HepG2 (cell line): ENCODE measurements around the gene CTU2. TPM values are rescaled to one million over a fixed set of nuclear protein-coding genes. Genes with fewer than 3 reads are reported as not detected.

Experiments used
- AGO2 ChIP-seq: fragments of 200-400 bp; formaldehyde crosslinking; optimal IDR thresholded peaks from 2 replicates; pipeline ENCODE3; 2017; ENCODE audit warnings: mild to moderate bottlenecking, low read depth, low read length, moderate library complexity
- AHR ChIP-seq: IDR thresholded peaks from 2 replicates; pipeline ENCODE4 v1.6.1; 2018; ENCODE audit warnings: missing genetic modification reagents, missing compliant biosample characterization
- ARNT2 ChIP-seq: sonication (generic); formaldehyde crosslinking; IDR thresholded peaks from 2 replicates; pipeline ENCODE4 v1.8.0; 2022; ENCODE audit warnings: mild to moderate bottlenecking, low read depth, missing genetic modification reagents, moderate library complexity
- BRCA1 ChIP-seq: sonication (generic); formaldehyde crosslinking; IDR thresholded peaks from 2 replicates; pipeline ENCODE4 v1.4.0; 2020; ENCODE audit warnings: missing genetic modification reagents
- CC2D1A ChIP-seq: sonication (generic); formaldehyde crosslinking; IDR thresholded peaks from 2 replicates; pipeline ENCODE4 v1.8.1; 2023; ENCODE audit warnings: mild to moderate bottlenecking, missing genetic modification reagents
- NFKB2 ChIP-seq: sonication (generic); formaldehyde crosslinking; IDR thresholded peaks from 2 replicates; pipeline ENCODE4 v1.4.0; 2020; ENCODE audit warnings: missing genetic modification reagents, borderline replicate concordance
- PAX8 ChIP-seq: sonication (generic); formaldehyde crosslinking; IDR thresholded peaks from 2 replicates; pipeline ENCODE4 v1.8.0; 2022; ENCODE audit warnings: mild to moderate bottlenecking, missing genetic modification reagents, borderline replicate concordance
- PLRG1 ChIP-seq: fragments of 450-650 bp; conservative IDR thresholded peaks from 2 replicates; pipeline ENCODE4 v1.6.1; 2016
- TARDBP ChIP-seq: sonication (generic); formaldehyde crosslinking; IDR thresholded peaks from 2 replicates; pipeline ENCODE4 v1.8.0; 2022; ENCODE audit warnings: mild to moderate bottlenecking, missing genetic modification reagents
- ZNF232 ChIP-seq: sonication (generic); formaldehyde crosslinking; IDR thresholded peaks from 2 replicates; pipeline ENCODE4 v1.4.0; 2020; ENCODE audit warnings: missing genetic modification reagents, borderline replicate concordance
- ZNF720 ChIP-seq: sonication (generic); formaldehyde crosslinking; IDR thresholded peaks from 2 replicates; pipeline ENCODE4 v1.4.0; 2020; ENCODE audit warnings: missing genetic modification reagents
- polyA plus RNA-seq, 8 experiments: library from polyadenylated mRNA; depleted of rRNA in 3 of 8; stranded (reverse) in 7 of 8; unstranded in 1 of 8; fragments of >200 nt; fragmentation: Illumina TruSeq in 4 of 8; extraction: Trizol in 4 of 8; gene quantifications; 2 replicates each; pipeline versions ENCODE4 v1.2.1 to v1.2.3, GENCODE V29; 2011 to 2016; ENCODE audit warnings: low read depth in 4 of 8, missing spikeins in 1 of 8, mixed read lengths in 1 of 8; ENCODE audit not compliant: insufficient read depth in 1 of 8
- total RNA-seq, 5 experiments: library from RNA; depleted of rRNA; stranded (reverse); fragments of >200 nt; fragmentation: Illumina TruSeq; extraction: Trizol; gene quantifications; 2 replicates each; pipeline ENCODE4 v1.2.3, GENCODE V29; 2016; ENCODE audit warnings: low read depth in 1 of 5
- TF ChIP-seq, protein P1 (sequence below): sonication (generic); formaldehyde crosslinking; IDR thresholded peaks from 2 replicates; pipeline ENCODE4 v1.4.0; 2020; ENCODE audit warnings: mild to moderate bottlenecking, missing genetic modification reagents
- TF ChIP-seq, protein P2 (sequence below): sonication (generic); formaldehyde crosslinking; IDR thresholded peaks from 2 replicates; pipeline ENCODE4 v1.5.0; 2020; ENCODE audit warnings: mild to moderate bottlenecking, missing genetic modification reagents, moderate library complexity
- TF ChIP-seq, protein P3 (sequence below): sonication (generic); formaldehyde crosslinking; IDR thresholded peaks from 2 replicates; pipeline ENCODE4 v1.8.1; 2023; ENCODE audit warnings: mild to moderate bottlenecking, missing genetic modification reagents
- TF ChIP-seq, protein P4 (sequence below): sonication (generic); formaldehyde crosslinking; IDR thresholded peaks from 2 replicates; pipeline ENCODE4 v1.5.1; 2020; ENCODE audit warnings: mild to moderate bottlenecking, missing genetic modification reagents, moderate library complexity
- TF ChIP-seq, protein P5 (sequence below): sonication (generic); formaldehyde crosslinking; IDR thresholded peaks from 2 replicates; pipeline ENCODE4 v1.4.0; 2020; ENCODE audit warnings: missing genetic modification reagents

Gene CTU2
- total and polyA plus RNA-seq, 2 of the 13 experiments (the other 11 are each of a cell fraction or from before 2014, with no cell fraction given), result 13.3 to 21.9 TPM

DNA sequence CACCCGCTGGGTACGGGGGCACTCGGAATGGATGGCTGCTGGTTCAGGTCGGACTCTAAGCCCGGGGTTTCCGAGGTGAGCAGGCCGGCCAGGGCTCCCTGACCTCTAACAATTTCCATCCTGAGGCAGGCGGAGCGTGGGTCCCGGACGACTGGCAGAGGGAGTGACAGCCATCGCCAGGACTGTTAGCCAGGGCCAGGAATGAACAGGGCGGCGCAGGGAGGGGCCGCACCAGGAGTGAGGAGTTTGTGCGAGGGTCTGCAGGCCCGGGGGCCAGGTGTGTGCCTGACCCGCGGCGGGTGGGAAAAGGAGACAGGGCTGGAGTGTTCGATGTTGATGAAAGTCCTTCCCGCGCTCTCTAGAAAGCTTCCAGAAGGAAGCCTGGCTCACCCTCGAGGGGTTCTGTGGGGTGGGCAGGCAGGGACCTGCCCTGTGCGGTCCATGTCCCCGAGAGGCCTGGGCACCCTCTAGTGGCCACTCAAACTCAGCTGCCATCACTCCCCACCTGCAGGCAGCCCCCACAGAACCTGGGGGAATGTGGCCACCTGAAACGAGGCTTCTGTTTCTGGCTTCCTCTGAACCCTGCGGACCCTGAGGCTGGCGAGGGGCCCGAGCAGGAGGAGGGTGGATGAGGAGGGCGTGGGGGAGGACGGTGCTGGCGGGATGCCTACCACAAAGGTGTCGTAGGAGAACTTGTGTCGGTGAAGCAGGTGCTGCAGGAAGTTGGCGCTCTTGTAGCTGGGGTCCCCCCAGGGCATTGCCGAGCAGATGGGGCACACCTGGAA is 8.3 kb upstream of the CTU2 start (continued):
- TF ChIP-seq ZNF232 (no peak), TARDBP (CRISPR knock-in tag) (no peak), AHR (CRISPR knock-in tag) (no peak), NFKB2 (CRISPR knock-in tag) (no peak), AGO2 (peak; percentile 3), BRCA1 (CRISPR knock-in tag) (no peak), ARNT2 (CRISPR knock-in tag) (no peak), PLRG1 (no peak), ZNF720 (no peak), PAX8 (no peak), CC2D1A (CRISPR knock-in tag) (no peak)
- TF ChIP-seq, protein P1, sequence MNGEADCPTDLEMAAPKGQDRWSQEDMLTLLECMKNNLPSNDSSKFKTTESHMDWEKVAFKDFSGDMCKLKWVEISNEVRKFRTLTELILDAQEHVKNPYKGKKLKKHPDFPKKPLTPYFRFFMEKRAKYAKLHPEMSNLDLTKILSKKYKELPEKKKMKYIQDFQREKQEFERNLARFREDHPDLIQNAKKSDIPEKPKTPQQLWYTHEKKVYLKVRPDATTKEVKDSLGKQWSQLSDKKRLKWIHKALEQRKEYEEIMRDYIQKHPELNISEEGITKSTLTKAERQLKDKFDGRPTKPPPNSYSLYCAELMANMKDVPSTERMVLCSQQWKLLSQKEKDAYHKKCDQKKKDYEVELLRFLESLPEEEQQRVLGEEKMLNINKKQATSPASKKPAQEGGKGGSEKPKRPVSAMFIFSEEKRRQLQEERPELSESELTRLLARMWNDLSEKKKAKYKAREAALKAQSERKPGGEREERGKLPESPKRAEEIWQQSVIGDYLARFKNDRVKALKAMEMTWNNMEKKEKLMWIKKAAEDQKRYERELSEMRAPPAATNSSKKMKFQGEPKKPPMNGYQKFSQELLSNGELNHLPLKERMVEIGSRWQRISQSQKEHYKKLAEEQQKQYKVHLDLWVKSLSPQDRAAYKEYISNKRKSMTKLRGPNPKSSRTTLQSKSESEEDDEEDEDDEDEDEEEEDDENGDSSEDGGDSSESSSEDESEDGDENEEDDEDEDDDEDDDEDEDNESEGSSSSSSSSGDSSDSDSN (CRISPR knock-in tag), result no peak
- TF ChIP-seq, protein P2, sequence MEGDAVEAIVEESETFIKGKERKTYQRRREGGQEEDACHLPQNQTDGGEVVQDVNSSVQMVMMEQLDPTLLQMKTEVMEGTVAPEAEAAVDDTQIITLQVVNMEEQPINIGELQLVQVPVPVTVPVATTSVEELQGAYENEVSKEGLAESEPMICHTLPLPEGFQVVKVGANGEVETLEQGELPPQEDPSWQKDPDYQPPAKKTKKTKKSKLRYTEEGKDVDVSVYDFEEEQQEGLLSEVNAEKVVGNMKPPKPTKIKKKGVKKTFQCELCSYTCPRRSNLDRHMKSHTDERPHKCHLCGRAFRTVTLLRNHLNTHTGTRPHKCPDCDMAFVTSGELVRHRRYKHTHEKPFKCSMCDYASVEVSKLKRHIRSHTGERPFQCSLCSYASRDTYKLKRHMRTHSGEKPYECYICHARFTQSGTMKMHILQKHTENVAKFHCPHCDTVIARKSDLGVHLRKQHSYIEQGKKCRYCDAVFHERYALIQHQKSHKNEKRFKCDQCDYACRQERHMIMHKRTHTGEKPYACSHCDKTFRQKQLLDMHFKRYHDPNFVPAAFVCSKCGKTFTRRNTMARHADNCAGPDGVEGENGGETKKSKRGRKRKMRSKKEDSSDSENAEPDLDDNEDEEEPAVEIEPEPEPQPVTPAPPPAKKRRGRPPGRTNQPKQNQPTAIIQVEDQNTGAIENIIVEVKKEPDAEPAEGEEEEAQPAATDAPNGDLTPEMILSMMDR, result peak; percentile 75
- TF ChIP-seq, protein P3, sequence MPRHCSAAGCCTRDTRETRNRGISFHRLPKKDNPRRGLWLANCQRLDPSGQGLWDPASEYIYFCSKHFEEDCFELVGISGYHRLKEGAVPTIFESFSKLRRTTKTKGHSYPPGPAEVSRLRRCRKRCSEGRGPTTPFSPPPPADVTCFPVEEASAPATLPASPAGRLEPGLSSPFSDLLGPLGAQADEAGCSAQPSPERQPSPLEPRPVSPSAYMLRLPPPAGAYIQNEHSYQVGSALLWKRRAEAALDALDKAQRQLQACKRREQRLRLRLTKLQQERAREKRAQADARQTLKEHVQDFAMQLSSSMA (CRISPR knock-in tag), result no peak
- TF ChIP-seq, protein P4, sequence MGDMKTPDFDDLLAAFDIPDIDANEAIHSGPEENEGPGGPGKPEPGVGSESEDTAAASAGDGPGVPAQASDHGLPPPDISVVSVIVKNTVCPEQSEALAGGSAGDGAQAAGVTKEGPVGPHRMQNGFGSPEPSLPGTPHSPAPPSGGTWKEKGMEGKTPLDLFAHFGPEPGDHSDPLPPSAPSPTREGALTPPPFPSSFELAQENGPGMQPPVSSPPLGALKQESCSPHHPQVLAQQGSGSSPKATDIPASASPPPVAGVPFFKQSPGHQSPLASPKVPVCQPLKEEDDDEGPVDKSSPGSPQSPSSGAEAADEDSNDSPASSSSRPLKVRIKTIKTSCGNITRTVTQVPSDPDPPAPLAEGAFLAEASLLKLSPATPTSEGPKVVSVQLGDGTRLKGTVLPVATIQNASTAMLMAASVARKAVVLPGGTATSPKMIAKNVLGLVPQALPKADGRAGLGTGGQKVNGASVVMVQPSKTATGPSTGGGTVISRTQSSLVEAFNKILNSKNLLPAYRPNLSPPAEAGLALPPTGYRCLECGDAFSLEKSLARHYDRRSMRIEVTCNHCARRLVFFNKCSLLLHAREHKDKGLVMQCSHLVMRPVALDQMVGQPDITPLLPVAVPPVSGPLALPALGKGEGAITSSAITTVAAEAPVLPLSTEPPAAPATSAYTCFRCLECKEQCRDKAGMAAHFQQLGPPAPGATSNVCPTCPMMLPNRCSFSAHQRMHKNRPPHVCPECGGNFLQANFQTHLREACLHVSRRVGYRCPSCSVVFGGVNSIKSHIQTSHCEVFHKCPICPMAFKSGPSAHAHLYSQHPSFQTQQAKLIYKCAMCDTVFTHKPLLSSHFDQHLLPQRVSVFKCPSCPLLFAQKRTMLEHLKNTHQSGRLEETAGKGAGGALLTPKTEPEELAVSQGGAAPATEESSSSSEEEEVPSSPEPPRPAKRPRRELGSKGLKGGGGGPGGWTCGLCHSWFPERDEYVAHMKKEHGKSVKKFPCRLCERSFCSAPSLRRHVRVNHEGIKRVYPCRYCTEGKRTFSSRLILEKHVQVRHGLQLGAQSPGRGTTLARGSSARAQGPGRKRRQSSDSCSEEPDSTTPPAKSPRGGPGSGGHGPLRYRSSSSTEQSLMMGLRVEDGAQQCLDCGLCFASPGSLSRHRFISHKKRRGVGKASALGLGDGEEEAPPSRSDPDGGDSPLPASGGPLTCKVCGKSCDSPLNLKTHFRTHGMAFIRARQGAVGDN (CRISPR knock-in tag), result peak; percentile 18; the same call in 1 of the 2 replicates
- TF ChIP-seq, protein P5, sequence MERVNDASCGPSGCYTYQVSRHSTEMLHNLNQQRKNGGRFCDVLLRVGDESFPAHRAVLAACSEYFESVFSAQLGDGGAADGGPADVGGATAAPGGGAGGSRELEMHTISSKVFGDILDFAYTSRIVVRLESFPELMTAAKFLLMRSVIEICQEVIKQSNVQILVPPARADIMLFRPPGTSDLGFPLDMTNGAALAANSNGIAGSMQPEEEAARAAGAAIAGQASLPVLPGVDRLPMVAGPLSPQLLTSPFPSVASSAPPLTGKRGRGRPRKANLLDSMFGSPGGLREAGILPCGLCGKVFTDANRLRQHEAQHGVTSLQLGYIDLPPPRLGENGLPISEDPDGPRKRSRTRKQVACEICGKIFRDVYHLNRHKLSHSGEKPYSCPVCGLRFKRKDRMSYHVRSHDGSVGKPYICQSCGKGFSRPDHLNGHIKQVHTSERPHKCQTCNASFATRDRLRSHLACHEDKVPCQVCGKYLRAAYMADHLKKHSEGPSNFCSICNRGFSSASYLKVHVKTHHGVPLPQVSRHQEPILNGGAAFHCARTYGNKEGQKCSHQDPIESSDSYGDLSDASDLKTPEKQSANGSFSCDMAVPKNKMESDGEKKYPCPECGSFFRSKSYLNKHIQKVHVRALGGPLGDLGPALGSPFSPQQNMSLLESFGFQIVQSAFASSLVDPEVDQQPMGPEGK (CRISPR knock-in tag), result peak; percentile 69
